Amniotic stem cell (primary cell): ENCODE results near the gene ST3GAL4.
"Not testable (repeated sequence)": the region's sequence is repeated elsewhere in the genome, so short reads cannot be mapped to it uniquely, and the experiment has no call there.

ENCODE experiments used
- DNase-seq: peaks from one replicate; lab custom pipeline; 2025; lab: John Stamatoyannopoulos, UW

ST3GAL4 gene

DNA sequence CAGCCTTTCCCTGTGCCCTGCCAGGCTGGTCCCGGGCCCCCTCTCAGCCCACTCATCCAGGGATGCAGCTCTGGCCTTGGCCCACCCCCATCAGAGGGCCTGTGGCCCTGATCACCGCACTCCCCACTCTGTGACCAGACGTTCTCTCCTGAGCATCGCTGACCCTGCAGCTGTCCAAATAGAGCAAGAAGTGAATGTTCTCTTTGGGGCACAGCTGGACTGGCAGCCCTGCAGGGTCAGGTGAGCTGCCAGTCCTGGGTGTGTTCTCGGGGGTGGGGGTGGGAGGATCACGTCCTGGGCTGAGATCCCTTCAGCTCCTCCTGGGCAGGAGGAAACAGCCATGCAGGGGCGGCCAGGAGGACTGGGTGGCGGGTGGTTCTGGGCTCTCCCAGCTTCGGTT, 9.2 kb downstream of the ST3GAL4 start:
- DNase-seq: not testable (repeated sequence)

DNA sequence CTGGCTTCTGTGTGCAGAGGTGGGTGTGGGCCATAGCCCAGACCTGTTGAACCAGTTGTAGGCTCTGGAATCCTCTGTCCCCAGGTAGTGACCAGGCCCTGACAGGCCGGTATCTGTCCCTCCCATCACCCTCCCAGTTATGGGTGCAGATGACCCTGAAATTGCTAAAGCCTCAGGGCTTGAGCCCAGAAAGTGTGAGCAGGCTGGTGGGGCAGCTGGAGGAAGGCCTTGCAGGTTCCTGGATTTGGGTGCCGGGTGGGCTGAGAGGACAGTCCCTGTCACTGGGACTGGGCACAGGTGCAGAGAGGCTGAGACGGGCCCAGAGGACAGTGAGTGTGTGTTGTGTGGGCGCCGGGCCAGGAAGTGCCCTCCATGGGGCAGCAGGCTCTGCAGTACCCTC, 10.0 kb downstream of the ST3GAL4 start:
- not testable (repeated sequence) for DNase-seq

DNA sequence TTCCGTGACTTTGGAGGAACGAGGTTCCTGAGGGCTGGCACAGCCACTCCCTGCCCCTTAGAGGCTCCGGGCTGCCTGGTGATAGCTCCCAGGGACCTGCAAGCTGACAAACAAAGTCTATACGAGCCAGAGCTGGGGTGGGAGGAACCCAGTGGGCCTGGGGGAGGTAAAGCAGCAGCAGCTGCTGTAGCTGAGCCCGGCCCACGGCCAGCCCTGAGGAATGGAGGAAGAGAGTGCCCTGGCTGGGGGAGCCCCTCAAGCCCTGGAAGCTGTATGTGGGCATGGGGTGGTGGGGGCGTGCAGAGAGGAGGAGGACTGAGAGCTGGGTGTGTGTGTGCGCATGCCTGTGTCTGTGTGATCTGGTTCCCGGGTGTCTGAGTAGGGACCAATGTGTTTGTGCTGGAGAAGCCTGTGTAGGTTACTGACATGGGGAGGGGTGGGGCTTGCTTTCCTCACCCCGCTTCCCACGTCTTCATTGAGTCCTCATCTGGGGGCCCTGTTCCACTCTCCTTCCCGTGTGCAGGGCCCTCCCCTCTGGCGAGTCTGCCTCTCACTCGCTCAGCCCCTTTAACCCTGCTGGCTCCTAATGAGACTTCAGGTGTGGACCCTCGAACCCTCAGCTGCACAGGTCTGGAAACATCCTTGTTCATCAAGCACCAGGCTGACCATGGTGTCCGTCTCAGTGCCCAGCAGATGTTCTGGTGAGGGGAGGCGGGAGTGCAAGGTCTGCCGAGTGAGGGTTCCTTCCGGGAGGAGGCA, 10.8 kb downstream of the ST3GAL4 start:
- DNase-seq: no peak

DNA sequence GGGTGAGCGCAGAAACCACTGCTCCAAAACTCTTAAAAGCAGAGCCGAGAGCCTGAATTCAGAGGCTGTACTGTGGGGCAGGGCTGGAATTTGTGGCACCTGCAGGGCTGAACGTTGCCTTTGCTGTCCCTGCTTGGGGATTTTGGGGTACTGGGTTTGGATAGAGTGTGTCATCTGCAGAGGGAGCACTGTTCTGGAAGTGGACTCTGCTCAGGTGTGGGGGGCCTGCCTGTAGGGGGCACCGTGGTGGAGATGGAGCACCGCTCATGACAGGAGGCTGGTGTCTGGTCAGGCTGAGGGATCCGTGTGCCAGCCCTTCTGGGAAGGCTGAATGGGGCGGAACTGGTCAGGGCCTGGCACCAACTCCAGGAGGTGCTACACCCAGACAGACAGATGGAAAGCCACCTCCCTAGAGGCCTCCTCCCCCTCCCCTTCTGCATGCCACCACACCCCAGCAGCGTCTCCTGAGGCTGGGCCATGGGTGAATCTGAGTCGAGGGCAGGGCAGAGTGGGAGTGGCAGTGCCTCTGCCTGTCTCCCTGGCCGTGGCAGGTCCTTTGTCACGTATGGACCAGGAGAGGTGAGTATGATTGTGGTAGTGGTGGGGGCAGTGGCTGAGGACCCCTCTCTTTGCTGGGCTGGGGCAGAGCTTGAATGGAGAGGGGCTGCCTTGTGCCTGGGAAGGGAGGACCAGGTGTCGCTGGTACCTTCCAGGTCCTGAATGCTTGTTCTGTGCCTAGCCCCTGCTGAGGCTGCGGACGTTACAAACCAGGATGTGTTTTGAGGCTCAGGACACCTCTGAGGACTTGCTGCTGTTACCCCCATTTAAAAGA, 11.6 kb downstream of the ST3GAL4 start:
- not testable (repeated sequence) for DNase-seq

DNA sequence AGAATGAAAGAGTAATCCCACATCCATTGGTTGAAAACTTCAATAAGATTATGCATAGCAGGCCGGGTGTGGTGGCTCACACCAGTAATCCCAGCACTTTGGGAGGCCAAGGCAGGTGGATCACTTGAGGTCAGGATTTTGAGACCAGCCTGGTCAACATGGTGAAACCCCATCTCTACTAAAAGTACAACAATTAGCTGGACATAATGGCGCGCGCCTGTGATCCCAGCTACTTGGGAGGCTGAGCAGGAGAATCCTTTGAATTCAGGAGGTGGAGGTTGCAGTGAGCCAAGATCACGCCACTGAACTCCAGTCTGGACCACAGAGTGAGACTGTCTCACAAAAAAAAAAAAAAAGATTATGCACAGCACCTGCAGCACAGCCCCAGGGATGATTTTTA, 12.3 kb downstream of the ST3GAL4 start:
- DNase-seq: not testable (repeated sequence)

DNA sequence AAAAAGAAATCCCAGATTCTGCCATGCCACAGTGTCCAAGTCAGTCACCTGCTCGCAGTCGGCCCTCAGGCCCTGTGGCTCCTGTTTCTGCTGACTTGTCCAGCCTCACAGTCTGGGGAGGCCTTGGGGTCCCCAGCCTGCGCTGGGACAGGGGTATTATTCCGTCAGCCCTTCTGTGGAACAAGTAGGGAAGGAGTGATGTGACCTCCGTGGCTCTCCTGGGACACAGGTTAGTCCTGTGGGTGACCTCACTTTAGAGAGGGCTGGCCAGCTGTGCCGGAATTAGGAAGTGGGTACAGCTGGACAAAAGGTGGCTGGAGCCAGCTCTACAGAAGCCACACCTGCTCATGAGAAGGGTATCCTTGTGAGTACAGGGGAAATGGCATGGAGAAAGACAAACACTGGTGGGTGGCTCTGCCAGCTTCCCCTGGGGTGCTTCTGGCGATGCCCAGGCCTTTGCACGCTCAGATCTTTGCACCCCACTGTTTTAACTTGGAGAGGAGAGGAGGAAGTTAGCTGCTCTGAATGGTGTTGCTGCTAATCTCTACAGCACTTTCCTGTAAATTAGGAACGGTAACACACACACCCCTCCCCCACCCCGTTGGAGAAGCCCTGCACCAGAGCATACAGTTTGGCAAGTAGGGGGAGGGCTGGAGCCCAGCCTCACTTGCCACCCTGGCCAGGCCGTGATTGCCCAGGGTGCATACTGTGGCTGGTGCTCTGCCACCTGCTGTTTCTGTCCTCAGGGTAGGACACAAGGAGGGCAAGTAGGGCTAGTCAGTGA, 13.0 kb downstream of the ST3GAL4 start:
- not testable (repeated sequence) for DNase-seq

DNA sequence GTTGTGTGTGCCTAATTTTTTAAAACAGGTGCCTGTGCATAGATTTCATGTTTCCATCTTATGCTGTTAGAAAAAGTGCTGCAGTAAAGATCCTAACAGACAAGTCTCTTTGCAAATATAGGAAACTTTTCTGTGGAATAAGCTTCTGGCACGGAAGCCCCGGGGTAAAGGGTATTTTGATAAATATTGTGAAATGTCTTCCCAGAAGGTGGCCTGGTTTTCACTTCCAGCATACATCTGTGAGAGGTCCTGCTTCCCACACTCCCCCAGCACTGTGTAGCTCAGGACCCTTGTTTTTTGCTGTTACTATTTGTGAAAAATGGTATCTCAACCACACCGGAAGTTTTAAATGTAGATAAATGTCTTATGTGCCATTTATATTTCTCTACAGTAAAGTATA, 14.5 kb downstream of the ST3GAL4 start:
- DNase-seq: no peak

DNA sequence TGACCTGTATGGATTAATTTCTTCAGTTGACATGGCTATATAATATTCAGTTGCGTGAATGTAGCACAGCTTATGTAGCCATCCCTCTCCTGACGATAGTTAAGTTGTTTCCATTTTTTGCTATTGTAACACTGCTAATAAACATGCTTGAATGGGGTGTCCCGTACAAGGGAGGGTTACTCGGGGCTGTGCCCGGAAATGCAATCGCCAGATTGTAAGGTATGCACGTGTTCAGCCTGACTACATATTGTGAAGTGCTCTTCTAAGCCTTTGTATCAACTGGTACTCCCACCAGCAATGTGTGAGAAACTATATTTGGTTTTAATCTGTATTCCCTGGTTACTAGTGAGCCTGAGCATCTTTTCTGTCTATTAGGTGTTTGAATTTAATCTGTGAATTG, 16.1 kb downstream of the ST3GAL4 start:
- DNase-seq: no peak

DNA sequence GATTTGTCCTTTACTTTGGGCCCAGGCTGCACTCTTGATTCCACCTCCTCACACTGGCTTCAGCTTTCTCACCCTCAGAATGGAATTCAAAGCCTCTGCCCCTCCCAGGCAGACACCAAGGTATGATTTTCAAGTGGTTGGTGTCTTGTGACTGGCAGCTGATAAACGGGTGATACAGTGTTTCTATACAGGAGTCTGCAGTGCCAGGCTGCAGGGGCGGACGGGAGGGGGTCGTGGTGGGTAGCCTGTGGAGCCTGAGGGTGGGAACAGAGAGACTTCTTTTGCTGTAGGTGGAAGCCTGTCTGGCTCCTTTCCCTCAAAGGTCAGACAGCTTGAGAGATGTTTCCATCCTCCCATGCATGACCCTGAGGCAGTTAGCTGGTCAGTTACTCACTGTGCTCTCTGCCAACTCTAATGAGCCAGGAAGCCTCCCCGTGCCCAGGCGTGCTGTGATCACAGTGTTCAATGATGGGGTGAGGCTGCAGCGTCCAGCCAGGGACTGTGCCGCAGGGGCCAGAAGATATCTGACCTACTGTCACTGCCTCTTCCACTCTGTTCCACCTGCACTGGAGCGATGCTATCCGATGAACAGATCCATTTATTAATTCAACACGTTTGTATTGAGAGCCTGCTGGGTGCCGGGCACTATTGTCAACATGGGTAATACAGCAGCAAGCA, 18.0 kb downstream of the ST3GAL4 start:
- DNase-seq: not testable (repeated sequence)

DNA sequence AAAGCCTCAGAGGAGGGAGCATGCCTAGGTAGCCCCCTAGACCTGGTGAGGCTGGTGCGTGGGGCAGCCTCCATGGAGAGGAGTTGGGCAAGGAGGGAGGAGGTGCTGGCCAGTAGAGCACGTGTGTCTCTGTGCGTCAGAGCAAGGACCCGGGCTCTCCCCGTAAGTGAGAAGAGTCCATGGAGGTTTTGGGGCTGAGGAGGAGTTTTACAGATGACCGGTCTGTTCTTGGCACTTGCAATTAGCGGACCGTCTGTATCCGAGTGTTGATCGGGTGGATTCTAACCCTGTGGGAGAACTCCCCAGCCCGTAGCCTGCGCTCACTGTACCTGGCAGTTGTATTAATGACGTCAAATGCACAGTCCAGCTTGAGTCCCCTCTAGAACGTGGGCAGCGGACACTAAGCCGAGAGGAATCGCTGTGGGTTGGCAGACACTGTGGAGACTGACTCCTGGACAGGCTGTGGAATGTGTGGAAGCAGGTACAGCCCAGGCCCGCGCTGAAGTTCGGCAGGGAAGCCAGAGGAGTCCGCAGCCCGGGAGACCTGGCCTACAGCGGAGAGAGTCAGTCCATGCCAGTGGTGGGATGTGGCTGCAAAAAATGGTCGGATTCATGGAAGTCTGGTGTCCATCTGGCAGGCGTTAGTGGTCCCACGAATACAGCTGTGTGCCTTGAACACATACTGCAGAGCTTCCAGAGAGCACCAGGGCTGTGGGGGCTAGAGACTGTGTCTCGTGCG, 19.2 kb downstream of the ST3GAL4 start:
- not testable (repeated sequence) for DNase-seq

DNA sequence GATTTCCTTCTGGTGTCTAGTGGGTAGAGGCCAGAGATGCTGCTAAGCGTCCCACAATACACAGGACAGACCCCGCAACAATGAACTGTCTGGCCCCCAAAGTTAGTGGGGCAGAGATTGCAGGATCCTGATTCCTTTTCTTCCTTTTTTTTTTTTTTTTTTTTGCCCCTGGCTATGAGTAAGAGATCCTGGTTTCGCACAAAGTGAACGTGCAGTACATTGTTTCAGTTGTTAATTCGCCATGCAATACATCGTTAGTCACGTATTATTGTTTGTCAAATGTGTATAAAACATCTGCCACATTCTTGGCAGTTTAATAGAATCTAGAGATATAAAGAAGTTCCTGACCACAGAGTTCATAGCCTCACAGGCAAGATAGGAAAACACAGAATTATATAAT, 20.2 kb downstream of the ST3GAL4 start:
- DNase-seq: no peak

DNA sequence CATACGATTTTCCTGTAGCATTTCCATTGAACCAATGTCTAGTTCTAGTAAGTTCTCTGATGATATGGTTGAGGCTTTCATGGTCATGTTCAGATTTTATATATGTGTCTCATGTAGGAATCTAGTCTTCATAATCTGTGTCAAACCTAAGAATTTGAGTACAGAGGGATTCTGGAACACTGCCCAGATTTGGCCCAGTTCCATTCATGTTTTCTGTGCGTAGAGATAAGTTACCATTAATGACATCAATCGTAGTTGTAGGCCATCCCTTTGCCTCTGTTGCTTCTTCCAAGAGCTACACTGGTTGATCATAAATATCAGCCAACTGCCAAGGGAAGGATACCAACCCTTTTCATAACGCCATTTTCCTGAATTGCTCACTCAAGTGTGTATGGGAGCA, 23.3 kb downstream of the ST3GAL4 start:
- DNase-seq: no peak

DNA sequence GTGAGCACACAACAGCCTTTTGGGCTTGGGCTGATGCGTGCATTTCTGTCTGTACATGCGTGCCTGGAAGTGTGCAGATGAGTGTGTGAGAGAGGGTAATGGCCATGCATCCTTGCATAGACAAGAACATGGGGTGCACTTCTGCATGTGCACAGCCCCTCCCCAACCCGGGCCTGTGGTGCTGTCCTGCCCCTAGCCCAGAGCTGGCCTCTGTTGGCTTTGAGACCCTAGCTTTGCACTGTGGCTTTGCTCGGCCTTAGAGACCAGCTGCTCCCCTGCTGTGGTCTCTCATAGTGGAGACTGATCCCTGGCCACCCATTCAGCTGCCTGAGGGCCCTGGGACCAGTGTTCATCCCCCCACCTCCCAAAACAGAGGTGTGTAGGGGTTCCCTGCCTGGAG, 25.4 kb downstream of the ST3GAL4 start:
- no peak for DNase-seq

DNA sequence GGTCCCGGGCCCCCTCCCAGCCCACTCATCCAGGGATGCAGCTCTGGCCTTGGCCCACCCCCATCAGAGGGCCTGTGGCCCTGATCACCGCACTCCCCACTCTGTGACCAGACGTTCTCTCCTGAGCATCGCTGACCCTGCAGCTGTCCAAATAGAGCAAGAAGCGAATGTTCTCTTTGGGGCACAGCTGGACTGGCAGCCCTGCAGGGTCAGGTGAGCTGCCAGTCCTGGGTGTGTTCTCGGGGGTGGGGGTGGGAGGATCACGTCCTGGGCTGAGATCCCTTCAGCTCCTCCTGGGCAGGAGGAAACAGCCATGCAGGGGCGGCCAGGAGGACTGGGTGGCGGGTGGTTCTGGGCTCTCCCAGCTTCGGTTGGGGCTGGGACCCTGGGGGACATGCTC, 26.5 kb downstream of the ST3GAL4 start:
- not testable (repeated sequence) for DNase-seq

DNA sequence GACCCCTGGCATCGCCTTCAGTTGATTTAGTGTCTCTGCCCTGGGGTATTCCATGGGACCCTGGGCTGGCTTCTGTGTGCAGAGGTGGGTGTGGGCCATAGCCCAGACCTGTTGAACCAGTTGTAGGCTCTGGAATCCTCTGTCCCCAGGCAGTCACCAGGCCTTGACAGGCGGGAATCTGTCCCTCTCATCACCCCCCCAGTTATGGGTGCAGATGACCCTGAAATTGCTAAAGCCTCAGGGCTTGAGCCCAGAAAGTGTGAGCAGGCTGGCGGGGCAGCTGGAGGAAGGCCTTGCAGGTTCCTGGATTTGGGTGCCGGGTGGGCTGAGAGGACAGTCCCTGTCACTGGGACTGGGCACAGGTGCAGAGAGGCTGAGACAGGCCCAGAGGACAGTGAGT, 27.2 kb downstream of the ST3GAL4 start:
- DNase-seq: not testable (repeated sequence)

DNA sequence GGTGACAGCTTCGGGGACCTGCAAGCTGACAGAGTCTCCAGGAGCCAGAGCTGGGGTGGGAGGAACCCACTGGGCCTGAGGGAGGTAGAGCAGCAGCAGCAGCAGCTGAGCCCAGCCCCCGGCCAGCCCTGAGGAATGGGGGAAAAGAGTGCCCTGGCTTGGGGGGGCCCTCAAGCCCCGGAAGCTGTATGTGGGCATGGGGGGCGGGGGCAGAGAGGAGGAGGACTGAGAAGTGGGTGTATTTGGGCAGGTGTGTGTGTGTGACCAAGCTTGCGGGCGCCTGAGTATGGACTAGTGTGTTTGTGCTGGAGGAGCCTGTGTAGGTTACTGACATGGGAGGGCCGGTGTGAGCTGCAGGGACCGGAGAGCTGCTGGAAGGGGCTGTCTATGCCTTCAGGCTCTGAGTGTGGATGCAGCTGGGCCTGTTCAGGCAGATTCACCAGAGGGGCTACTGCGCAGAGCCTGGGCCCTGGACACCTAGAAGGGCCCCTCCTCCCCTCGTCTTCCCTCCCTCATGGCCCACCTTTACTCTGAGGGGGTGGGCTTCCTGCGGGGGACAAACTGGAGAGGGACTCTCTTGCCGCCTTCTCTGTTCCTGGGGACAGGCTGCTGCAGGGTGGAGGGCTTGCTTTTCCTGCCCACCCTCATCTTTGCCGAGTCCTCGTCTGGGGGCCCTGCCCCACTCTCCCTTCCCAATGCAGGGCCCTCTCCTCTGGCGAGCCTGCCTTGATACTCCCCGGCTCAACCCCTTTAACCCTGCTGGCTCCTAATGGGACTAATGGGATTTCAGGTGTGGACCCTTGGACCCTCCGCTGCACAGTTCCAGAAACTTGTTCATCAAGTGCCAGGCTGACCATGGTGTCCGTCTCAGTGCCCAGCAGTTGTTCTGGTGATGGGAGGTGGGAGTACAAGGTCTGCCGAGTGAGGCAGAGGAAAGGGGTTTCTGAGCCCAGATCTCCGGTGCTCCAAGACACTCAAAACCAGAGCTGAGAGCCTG, 28.2 kb downstream of the ST3GAL4 start:
- DNase-seq: no peak

DNA sequence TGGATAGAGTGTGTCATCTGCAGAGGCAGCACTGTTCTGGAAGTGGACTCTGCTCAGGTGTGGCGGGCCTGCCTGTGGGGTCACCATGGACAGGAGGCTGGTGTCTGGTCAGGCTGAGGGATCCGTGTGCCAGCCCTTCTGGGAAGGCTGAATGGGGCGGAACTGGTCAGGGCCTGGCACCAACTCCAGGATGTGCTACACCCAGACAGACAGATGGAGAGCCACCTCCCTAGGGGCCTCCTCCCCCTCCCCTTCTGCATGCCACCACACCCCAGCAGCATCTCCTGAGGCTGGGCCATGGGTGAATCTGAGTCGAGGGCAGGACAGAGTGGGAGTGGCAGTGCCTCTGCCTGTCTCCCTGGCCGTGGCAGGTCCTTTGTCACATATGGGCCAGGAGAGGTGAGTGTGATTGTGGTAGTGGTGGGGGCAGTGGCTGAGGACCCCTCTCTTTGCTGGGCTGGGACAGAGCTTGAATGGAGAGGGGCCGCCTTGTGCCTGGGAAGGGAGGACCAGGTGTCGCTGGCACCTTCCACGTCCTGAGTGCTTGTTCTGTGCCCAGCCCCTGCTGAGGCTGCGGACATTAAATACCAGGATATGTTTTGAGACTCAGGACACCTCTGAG, 29.1 kb downstream of the ST3GAL4 start:
- DNase-seq: no peak

DNA sequence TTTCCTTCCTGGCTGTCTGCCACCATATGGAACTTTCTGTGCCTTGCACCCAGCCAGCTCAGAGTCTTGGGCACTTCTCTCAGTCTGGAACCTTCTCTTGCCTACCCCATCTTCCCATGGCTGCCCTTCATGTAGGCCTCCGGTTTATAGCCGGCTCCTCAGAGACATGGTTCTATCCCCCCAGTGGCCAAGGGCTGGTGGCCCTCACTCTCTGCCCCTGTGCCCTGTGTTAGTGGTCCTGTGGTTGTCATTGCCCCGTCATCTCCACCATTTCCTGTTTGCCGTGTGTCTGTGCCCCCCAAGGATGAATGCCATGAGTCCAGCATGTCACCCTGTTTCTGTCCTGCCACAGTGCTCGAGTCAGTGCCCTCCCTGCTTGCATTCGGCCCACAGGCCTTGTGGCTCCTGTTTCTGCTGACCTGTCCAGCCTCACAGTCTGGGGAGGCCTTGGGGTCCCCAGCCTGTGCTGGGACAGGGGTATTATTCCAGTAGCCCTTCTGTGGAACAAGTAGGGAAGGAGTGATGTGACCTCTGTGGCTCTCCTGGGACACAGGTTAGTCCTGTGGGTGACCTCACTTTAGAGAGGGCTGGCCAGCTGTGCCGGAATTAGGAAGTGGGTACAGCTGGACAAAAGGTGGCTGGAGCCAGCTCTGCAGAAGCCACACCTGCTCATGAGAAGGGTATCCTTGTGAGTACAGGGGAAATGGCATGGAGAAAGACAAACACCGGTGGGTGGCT, 30.7 kb downstream of the ST3GAL4 start:
- DNase-seq: no peak

DNA sequence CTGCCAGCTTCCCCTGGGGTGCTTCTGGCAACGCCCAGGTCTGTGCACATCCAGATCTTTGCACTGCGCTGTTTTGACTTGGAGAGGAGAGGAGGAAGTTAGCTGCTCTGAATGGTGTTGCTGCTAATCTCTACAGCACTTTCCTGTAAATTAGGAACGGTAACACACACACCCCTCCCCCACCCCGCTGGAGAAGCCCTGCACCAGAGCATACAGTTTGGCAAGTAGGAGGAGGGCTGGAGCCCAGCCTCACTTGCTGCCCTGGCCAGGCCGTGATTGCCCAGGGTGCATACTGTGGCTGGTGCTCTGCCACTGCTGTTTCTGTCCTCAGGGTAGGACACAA, 31.2 kb downstream of the ST3GAL4 start:
- not testable (repeated sequence) for DNase-seq
